Measurements from ENCODE around the gene VAMP5.
"Not testable (repeated sequence)": the region's sequence is repeated elsewhere in the genome, so short reads cannot be mapped to it uniquely, and the experiment has no call there.

Gene VAMP5

DNA sequence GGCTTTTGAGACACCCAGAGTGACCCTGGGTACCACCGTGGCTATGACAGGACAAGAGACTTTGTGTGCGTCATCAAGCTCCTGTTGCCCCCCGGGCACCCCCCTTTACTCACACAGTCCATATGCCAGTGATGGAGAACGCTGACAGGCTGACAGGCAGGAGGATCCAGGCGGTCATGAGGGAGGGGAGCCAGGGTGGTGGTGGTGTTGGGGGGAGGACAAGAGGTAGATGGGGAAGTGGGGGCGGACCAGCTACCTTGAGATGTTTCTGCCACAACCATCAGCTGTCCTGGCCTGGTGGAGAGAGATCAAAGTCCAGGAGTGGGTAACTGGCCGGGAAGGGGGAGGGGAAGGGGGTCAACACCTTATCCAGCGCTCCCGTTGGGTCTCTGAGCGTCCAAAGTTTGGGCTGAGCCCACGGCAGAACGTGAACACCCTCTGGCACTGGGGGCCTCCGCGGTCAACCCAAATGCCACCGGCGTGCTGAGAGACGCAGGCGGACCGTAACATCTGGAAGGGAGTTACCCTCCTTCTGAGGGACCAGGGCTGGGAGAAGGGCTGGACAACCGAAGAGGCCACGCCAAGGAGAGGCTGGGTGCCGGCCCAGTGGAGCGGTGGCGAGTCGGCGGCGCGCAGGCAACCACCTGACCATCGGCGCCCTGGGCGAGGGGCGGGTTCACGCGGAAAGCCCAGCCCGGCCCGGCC is 17.7 kb downstream of the VAMP5 start:
- DNase-seq (ENCODE audit: low read depth): peak; percentile 71

GRCh38 chr2:85602476-85603234 is 18.4 kb downstream of the VAMP5 start, which contains the start of gene TMEM150A:
Gene TMEM150A (minus strand): TSS chr2:85602698. CDS start chr2:85601948, 750 bp downstream.
- peak; percentile 88 for DNase-seq (ENCODE audit: low read depth)

DNA sequence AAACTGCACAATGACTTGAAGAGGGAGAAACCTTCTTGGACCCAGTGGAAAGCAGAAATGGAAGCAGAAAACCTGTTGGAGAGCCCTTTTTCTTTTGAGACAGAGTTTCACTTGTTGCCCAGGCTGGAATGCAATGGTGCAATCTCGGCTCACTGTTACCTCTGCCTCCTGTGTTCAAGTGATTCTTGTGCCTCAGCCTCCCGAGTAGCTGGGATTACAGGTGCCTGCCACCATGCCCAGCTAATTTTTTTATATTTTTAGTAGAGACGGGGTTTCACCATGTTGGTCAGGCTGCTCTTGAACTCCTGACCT is 19.9 kb downstream of the VAMP5 start:
- DNase-seq (ENCODE audit: low read depth): not testable (repeated sequence)

DNA sequence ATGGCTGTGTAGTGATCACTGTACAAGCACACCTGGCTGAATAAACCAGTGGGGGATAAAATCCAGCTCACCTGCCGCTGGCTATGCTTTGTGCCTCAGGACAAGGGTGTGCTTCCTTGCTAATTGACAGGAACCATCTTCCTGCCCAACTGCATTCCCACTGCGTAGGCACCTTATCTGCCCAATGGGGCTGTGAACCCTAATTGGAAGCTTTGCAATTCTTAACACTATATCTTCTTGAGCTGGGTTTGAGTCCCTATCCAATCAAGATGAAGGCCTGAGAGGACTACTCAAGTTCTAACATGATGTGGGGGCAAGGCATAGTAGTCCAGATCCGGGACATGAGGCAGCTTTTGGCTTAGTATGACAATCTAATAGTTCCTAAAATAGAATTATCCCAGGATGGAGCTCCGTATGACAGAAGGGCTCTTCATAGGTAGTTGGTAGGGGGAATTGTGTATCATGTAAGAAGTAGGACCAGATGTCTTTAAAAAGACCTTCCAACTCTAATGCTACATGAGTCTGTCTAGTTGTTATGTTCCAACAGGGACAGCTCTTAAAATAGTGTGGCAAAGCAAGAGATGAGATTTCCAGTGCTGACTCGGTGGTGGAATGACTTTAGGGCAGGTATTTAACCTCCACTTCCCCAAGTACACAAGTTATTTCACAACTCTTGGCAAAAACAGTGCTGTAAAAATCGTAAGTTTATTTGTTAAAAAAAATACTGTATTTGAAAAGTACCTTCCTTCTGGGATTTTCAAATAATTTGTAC is 20.5 kb downstream of the VAMP5 start:
- DNase-seq (ENCODE audit: low read depth): peak; percentile 13

GRCh38 chr2:85605406-85606115 is 21.3 kb downstream of the VAMP5 start:
- DNase-seq (ENCODE audit: low read depth): peak; percentile 81

- no peak for DNase-seq (ENCODE audit: low read depth)
Measured at GRCh38 chr2:85606116-85606455, 21.9 kb downstream of the VAMP5 start.

DNA sequence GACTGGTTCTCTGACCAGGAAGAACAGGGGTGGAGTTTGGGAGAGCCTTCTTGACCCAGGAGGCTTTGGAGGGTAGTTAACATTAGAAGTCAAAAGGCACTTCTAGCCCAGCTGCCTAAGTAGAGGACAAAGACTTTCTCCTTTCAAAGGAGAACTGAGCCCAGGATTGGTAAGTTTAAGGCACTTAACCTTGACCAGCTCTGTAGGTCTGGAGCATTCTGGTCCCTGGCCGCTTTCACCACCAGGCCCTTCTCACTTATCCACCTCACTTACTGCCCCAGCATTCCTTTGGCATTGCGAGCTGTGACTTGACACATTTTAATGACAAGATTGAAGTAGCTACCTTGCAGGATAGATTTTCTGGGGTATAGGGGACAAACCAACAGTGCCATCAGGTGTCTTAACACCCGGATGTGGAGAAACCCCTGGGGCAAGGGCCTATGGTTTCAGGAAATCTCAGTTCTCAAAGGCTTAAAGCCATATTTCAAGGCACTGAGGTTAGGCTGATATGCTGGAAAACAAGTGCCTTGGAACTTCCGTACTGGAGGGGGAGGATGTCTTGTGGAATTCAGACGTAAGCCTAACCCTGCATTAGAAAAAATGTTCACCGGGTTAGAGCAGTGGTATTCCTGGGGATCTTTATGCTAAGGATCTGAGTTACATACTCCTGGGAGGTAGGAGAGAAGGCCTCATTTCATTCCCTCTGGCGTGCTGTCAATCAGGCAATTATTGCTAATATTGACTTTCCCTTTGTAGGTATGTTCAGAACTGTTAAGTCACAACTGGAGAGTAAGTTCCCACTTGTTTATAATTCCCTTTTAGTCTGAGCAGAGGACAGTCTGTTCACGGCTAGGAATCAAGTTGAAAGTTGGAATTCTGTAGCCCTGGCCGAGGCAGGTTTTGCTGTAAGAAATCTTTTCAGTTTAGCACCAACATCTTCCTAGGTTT is 23.3 kb downstream of the VAMP5 start:
- no peak for DNase-seq (ENCODE audit: low read depth)

DNA sequence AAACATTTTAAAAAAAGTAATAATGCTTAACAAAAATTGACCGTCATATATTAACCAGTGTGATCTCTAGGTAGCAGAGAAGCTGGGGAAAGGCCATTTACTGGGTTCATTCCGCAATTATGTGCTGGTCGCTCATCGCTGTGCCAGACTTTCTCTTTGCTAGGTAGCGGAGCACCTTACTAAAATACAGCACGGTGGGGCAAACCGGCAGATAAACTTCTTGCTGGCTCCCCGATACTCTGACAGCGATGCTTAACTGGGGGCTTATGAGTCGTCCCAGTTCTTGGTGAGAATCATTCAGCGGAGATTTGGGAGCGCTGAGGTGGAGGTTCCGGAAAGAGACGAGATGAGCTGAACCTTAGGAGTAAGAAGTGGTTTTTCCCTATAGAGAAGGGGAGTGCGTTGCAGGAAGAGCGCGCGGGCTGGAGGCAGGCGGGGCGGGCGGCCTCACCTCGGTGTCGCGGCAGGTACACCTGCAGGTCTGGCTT is 27.0 kb downstream of the VAMP5 start:
- no peak for DNase-seq (ENCODE audit: low read depth)

GRCh38 chr2:85611705-85612587 is 27.7 kb downstream of the VAMP5 start, which contains the start of gene C2orf68:
Gene C2orf68 (minus strand): TSS chr2:85612066. CDS start chr2:85611984, 82 bp downstream.
- DNase-seq (ENCODE audit: low read depth): peak; percentile 84

DNA sequence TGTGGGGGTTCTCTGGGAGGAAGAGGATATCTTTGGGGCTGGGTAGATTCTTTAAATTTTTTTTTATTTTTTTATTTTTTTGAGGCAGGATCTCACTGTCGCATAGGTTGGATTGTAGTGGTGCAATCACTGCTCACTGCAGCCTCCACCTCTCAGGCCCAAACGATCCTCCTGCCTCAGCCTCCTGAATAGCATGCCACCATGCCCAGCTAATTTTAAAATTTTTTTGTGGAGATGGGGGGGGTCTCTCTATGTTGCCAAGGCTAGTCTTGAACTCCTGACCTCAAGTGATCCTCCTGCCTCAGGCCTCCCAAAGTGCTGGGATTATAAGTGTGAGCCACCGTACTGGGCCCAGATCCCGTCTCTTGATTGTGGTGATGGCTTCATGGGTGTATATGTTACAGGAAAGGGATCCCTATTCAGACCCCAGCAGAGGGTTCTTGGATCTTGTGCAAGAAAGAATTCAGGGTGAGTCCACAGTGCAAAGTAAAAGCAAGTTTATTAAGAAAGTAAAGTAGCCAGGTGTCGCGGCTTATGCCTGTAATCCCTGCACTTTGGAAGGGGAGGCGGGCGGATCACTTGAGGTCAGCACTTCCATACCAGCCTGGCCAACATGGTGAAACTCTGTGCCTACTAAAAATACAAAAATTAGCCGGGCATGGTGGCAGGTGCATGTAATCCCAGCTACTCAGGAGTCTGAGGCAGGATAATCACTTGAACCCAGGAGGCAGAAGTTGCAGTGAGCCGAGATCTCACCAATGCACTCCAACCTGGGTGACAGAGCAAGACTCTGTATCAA is 29.7 kb downstream of the VAMP5 start:
- no peak for DNase-seq (ENCODE audit: low read depth)

- not testable (repeated sequence) for DNase-seq (ENCODE audit: low read depth)
Measured at GRCh38 chr2:85614757-85615156, 30.5 kb downstream of the VAMP5 start.

DNA sequence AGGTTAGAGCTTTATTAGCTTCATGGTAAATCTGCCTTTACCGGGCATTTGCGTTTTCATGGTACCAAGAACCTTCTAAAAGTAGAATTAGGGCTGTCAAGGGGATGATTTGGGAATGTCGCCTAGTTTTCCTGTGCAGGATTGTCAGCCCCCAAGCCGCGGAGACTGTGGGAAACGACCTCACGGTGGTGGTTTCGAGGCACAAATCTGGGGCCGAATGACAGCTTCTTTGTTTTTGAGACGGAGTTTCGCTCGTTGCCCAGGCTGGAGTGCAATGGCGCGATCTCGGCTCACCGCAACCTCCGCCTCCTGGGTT is 31.1 kb downstream of the VAMP5 start:
- no peak for DNase-seq (ENCODE audit: low read depth)

DNA sequence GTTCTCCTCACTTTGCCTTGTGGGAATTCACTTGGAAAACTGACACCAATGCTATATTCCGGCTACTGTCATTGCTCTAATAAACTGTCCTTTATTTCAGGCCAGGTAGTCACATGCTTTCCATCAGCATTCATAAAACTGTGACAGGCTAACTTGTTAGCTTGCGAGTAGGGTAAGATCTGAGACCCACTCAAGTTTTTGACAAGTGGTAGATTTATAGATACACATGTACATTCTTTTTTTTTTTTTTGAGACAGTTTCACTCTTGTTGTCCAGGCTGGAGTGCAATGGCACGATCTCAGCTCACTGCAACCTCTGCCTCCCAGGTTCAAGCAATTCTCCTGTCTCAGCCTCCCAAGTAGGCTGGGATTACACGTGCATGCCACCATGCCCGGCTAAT is 33.5 kb downstream of the VAMP5 start:
- not testable (repeated sequence) for DNase-seq (ENCODE audit: low read depth)

GRCh38 chr2:85619617-85620016 is 35.4 kb downstream of the VAMP5 start:
- peak; percentile 38 for DNase-seq (ENCODE audit: low read depth)

- no peak for DNase-seq (ENCODE audit: low read depth)
Measured at GRCh38 chr2:85621338-85621737, 37.1 kb downstream of the VAMP5 start.

DNA sequence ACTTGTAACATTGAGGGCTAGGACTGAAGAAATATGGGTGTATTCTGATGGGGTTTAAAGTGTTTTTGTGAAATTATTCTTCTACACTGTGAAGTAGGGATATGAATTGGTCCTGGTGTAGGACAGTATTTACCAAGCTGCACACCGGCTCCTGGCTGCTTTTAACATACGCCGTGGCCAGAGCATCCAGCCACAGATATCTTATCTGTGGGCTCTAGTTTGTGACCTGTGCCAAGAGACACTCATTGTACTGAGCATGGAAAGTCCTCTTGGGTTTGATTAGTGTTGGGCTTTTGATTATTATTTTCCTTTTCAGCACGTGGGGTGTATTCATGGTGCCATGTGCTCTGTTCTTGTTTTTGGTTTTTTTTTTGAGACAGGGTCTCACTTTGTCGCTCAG is 39.8 kb downstream of the VAMP5 start:
- no peak for DNase-seq (ENCODE audit: low read depth)

- DNase-seq (ENCODE audit: low read depth): no peak
Measured at GRCh38 chr2:85628658-85629057, 44.4 kb downstream of the VAMP5 start.

GRCh38 chr2:85631316-85631715 is 47.1 kb downstream of the VAMP5 start:
- peak; percentile 16 for DNase-seq (ENCODE audit: low read depth)

DNA sequence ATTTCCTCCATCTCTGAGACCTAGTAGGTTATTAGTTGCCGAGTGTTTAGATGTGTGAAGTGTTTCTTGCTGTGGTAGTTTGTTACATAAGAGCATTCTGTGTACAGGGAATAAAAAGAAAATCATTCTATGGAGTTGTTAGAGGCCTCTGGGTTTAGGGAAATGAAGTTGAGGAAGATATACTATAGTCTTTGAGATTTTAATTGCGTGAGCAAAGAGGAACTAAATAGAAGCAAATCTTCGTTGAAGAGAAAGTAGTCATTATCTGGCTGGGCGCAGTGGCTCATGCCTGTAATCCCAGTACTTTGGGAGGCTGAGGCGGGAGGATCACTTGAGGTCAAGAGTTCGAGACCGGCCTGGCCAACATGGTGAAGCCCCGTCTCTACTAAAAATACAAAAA is 50.8 kb downstream of the VAMP5 start:
- DNase-seq (ENCODE audit: low read depth): no peak
